A673 (cell line): ENCODE data around the gene PSMC6.

Experiments used
- EZH2 ChIP-seq: fragments of 200-600 bp; sonication (generic); IDR thresholded peaks from 2 replicates; pipeline ENCODE4 v1.6.1; 2017; ENCODE audit warnings: borderline replicate concordance, low read depth, mild to moderate bottlenecking, mixed read lengths, antibody characterized with exemption, low read length; ENCODE audit not compliant: poor library complexity, severe bottlenecking
- TF ChIP-seq, protein P1 (sequence below): fragments of 300-800, 200-600 bp; sonication (generic); conservative IDR thresholded peaks from 2 replicates; pipeline ENCODE4 v1.5.1; 2017; ENCODE audit warnings: low read depth, mild to moderate bottlenecking, antibody characterized with exemption, low read length, moderate library complexity, mixed read lengths

DNA sequence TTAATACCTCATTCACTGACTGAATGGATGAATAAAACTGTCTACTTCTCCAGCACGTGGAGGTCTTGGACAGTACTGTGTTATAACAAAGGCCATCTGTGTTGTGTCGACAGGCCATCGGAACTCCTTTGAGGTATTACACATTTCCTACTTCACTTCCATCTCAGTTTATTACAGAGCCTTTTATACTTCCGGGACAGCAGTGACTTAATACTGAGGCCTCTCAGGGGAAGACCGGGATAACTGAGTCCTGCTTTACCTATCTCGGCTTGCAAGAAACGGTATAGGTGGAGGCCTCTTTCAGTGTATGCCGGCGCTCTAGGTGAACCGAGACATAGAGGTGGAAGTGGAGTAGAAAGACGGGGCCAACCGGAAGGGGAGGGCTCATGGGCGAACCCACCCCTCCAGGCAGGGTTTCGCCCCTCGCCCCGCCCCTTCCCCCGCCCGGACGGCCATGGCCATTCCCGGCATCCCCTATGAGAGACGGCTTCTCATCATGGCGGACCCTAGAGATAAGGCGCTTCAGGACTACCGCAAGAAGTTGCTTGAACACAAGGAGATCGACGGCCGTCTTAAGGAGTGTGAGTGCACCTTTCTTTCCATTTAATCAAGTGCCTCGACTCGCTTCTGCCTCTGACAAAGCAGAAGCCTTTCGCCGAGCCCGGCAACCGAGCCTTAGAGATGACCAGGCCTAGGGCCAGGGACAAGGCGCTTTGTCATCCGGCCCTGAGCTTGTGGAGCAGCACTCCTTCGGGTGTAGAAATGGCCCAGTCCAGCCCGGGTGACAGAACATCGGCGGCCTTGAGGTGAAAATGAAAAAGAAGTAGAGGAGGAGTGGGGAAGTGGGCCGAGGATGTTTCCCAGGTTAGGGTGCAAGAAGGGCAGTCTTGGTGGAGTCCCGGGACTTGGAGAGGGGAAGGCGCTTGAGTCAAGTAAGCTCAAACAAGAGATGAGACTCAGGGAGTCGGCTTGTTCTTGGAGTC, at the start of gene PSMC6:
- TF ChIP-seq, protein P1, sequence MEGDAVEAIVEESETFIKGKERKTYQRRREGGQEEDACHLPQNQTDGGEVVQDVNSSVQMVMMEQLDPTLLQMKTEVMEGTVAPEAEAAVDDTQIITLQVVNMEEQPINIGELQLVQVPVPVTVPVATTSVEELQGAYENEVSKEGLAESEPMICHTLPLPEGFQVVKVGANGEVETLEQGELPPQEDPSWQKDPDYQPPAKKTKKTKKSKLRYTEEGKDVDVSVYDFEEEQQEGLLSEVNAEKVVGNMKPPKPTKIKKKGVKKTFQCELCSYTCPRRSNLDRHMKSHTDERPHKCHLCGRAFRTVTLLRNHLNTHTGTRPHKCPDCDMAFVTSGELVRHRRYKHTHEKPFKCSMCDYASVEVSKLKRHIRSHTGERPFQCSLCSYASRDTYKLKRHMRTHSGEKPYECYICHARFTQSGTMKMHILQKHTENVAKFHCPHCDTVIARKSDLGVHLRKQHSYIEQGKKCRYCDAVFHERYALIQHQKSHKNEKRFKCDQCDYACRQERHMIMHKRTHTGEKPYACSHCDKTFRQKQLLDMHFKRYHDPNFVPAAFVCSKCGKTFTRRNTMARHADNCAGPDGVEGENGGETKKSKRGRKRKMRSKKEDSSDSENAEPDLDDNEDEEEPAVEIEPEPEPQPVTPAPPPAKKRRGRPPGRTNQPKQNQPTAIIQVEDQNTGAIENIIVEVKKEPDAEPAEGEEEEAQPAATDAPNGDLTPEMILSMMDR = no peak
- TF ChIP-seq EZH2 = no peak
